Esophagus muscularis mucosa (tissue), 4 donors: Measurements from ENCODE around the gene TUBGCP6. TPM values are rescaled to one million over a fixed set of nuclear protein-coding genes. Genes with fewer than 3 reads are reported as not detected.

Experiments
- DNase-seq: peaks from one replicate; pipeline ENCODE4 v3.0.0-alpha.2; 2017; ENCODE audit errors: extremely low spot score
- H3K27ac ChIP-seq, 4 donors: fragments of 200-600 bp; sonication (generic); replicated peaks in 1 of 4; 1 replicate in 3 of 4; 2 replicates in 1 of 4; pipeline ENCODE4 v1.5.1; 2016 to 2019; ENCODE audit warnings: mild to moderate bottlenecking in 1 of 4
- H3K27me3 ChIP-seq, 4 donors: fragments of 200-600 bp; sonication (generic); one replicate each; pipeline versions ENCODE4 v1.5.1 to v1.6.0; 2016 to 2019
- H3K36me3 ChIP-seq, 4 donors: fragments of 200-600 bp; sonication (generic); one replicate each; pipeline ENCODE4 v1.5.1; 2016 to 2019
- H3K4me1 ChIP-seq, 4 donors: fragments of 200-600 bp; sonication (generic); one replicate each; pipeline ENCODE4 v1.5.1; 2016 to 2019
- H3K4me3 ChIP-seq, 4 donors: fragments of 200-600 bp; sonication (generic); 1 replicate in 2 of 4; 2 replicates in 2 of 4; pipeline ENCODE4 v1.5.1; 2016 to 2019; ENCODE audit warnings: mild to moderate bottlenecking in 4 of 4, moderate library complexity in 1 of 4
- H3K9me3 ChIP-seq, 4 donors: fragments of 200-600 bp; sonication (generic); 1 replicate in 3 of 4; 2 replicates in 1 of 4; pipeline ENCODE4 v1.5.1; 2016 to 2019
- CTCF ChIP-seq, 3 experiments: fragments of 200-600 bp in 2 of 3; fragments of 450-650 bp in 1 of 3; sonication (generic) in 2 of 3; IDR thresholded peaks; one replicate each; pipeline ENCODE4 v1.5.1; 2017 to 2019; ENCODE audit warnings: antibody characterized with exemption in 3 of 3, mild to moderate bottlenecking in 2 of 3, moderate library complexity in 1 of 3
- EP300 ChIP-seq: sonication (generic); formaldehyde crosslinking; IDR thresholded peaks from one replicate; pipeline ENCODE4 v1.6.1; 2017; ENCODE audit warnings: antibody characterized with exemption
- POLR2A ChIP-seq: fragments of 450-650 bp; IDR thresholded peaks from one replicate; pipeline ENCODE4 v1.6.1; 2017; ENCODE audit warnings: antibody characterized with exemption, moderate library complexity, mild to moderate bottlenecking, low read depth
- POLR2AphosphoS5 ChIP-seq, 2 donors: sonication (generic); formaldehyde crosslinking; IDR thresholded peaks; one replicate each; pipeline ENCODE4 v1.6.1; 2017; ENCODE audit warnings: antibody characterized with exemption in 2 of 2
- WGBS: methylation state at CpG from one replicate; pipeline ENCODE4 v1.1.5; 2018; 5-methylcytosine and 5-hydroxymethylcytosine counted together
- intact Hi-C: fragments of 100-400 bp; cut with DNase I; formaldehyde crosslinking; loops from one replicate; pipeline ENCODE4 v1.15.1; 2023
- total RNA-seq, 4 donors: library from RNA; depleted of rRNA; stranded (reverse); fragments of >200 nt; gene quantifications; one replicate each; pipeline versions ENCODE4 v1.1.0 to v1.2.1, GENCODE V29; 2016

TUBGCP6 gene
- total RNA-seq, 4 donors from 2014 or later = 20.2 to 38.0 (median 30.0) TPM

GRCh38 chr22:50211147-50211546 is 33.7 kb downstream of the TUBGCP6 start:
- H3K36me3 ChIP-seq = peaks cover 23 to 97% (median 89%) of the 10 kb centered on the region in 4 donors
- intact Hi-C loops = no loop called here
- no peaks in the 10 kb centered on the region for H3K9me3 ChIP-seq
- TF ChIP-seq POLR2A (no peak), CTCF (IDR thresholded peaks at IDR 0.05) (no peak), POLR2AphosphoS5 (IDR thresholded peaks at IDR 0.05) (no peak), EP300 (no peak)
- no peak overlapping the region for H3K4me3 ChIP-seq
- 91% methylated on average over 14 of the region's 14 CpGs for WGBS
- H3K27ac ChIP-seq = no peak overlapping the region
- no peaks in the 10 kb centered on the region for H3K27me3 ChIP-seq
- peaks cover 17 to 41% (median 27%) of the 10 kb centered on the region in 4 donors for H3K4me1 ChIP-seq
- no peak for DNase-seq

- TF ChIP-seq CTCF (IDR thresholded peaks at IDR 0.05) (no peak), POLR2A (no peak), EP300 (no peak), POLR2AphosphoS5 (IDR thresholded peaks at IDR 0.05) (no peak)
- Histone ChIP-seq H3K4me1 (peaks cover 17 to 47% (median 32%) of the 10 kb centered on the region in 4 donors), H3K27ac (no peak overlapping the region), H3K4me3 (no peak overlapping the region), H3K36me3 (peaks cover 19 to 96% (median 87%) of the 10 kb centered on the region in 4 donors), H3K9me3 (no peaks in the 10 kb centered on the region), H3K27me3 (no peaks in the 10 kb centered on the region)
- no peak for DNase-seq
- 88% methylated on average over 17 of the region's 32 CpGs for whole genome bisulfite sequencing
- intact Hi-C loops = no loop called here
Observed at GRCh38 chr22:50210378-50211139, 34.3 kb downstream of the TUBGCP6 start.

GRCh38 chr22:50209893-50210292 is 34.9 kb downstream of the TUBGCP6 start:
- intact Hi-C loops = loop anchor here (2.0 kb wide), 1 partner anchor 61 kb away; no protein-coding TSS in a partner anchor
- 55% methylated on average over 18 of the region's 20 CpGs for WGBS
- TF ChIP-seq POLR2AphosphoS5 (IDR thresholded peaks at IDR 0.05) (no peak), CTCF (IDR thresholded peaks at IDR 0.05) (peak; percentile 77 to 89 (median 77)), EP300 (no peak)
- no peak for DNase-seq
- Histone ChIP-seq H3K36me3 (peaks cover 19 to 90% (median 84%) of the 10 kb centered on the region in 4 donors), H3K27ac (no peak overlapping the region), H3K9me3 (no peaks in the 10 kb centered on the region), H3K4me3 (no peak overlapping the region), H3K4me1 (peaks cover 17 to 53% (median 37%) of the 10 kb centered on the region in 4 donors), H3K27me3 (no peaks in the 10 kb centered on the region)

GRCh38 chr22:50208939-50209892 is 35.6 kb downstream of the TUBGCP6 start:
- 79% methylated on average over 21 of the region's 31 CpGs for WGBS
- Histone ChIP-seq H3K27ac (no peak overlapping the region), H3K36me3 (peaks cover 19 to 83% (median 77%) of the 10 kb centered on the region in 4 donors), H3K27me3 (no peaks in the 10 kb centered on the region), H3K4me3 (no peak overlapping the region), H3K9me3 (no peaks in the 10 kb centered on the region), H3K4me1 (peaks cover 17 to 56% (median 37%) of the 10 kb centered on the region in 4 donors)
- TF ChIP-seq POLR2A = no peak
- TF ChIP-seq EP300 = no peak
- TF ChIP-seq POLR2AphosphoS5 (IDR thresholded peaks at IDR 0.05) = no peak
- TF ChIP-seq CTCF (IDR thresholded peaks at IDR 0.05) = no peak
- intact Hi-C loops = loop anchor here (2.0 kb wide), 1 partner anchor 60 kb away; no protein-coding TSS in a partner anchor
- DNase-seq = no peak
